Tibial nerve (tissue), 3 donors: ENCODE data around the gene MATCAP1.

Experiments
- POLR2A ChIP-seq, 2 donors: fragments of 450-650 bp; IDR thresholded peaks; one replicate each; pipeline ENCODE4 v1.6.1; 2017; ENCODE audit warnings: antibody characterized with exemption in 2 of 2, mild to moderate bottlenecking in 2 of 2, moderate library complexity in 2 of 2
- TF ChIP-seq, protein P1 (sequence below), 5 experiments: fragments of 200-600 bp in 3 of 5; fragments of 450-650 bp in 2 of 5; sonication (generic) in 3 of 5; IDR thresholded peaks; one replicate each; pipeline ENCODE4 v1.5.1; 2016 to 2019; ENCODE audit warnings: antibody characterized with exemption in 5 of 5, mild to moderate bottlenecking in 3 of 5, moderate library complexity in 2 of 5

GRCh38 chr16:67183627-67184452 lies at the start of gene MATCAP1:
- TF ChIP-seq, protein P1, sequence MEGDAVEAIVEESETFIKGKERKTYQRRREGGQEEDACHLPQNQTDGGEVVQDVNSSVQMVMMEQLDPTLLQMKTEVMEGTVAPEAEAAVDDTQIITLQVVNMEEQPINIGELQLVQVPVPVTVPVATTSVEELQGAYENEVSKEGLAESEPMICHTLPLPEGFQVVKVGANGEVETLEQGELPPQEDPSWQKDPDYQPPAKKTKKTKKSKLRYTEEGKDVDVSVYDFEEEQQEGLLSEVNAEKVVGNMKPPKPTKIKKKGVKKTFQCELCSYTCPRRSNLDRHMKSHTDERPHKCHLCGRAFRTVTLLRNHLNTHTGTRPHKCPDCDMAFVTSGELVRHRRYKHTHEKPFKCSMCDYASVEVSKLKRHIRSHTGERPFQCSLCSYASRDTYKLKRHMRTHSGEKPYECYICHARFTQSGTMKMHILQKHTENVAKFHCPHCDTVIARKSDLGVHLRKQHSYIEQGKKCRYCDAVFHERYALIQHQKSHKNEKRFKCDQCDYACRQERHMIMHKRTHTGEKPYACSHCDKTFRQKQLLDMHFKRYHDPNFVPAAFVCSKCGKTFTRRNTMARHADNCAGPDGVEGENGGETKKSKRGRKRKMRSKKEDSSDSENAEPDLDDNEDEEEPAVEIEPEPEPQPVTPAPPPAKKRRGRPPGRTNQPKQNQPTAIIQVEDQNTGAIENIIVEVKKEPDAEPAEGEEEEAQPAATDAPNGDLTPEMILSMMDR (IDR thresholded peaks at IDR 0.05), result peak in 1 of 5 experiments; percentile 30
- peak in 1 of 2 donors; percentile 73 for TF ChIP-seq POLR2A (IDR thresholded peaks at IDR 0.05)
